H1 (cell line): Measurements from ENCODE around the gene PRICKLE1. TPM values are rescaled to one million over a fixed set of nuclear protein-coding genes. Genes with fewer than 3 reads are reported as not detected.

ENCODE experiments used
- CTCF ChIA-PET: fragments of 300-600 bp; sonication (Branson Sonifier 250); formaldehyde crosslinking; loops from one replicate; lab custom pipeline; 2021; ENCODE audit not compliant: partially characterized antibody; lab: Charles Lee
- POLR2A ChIA-PET: fragments of 300-600 bp; sonication (Branson Sonifier 250); formaldehyde crosslinking; loops from one replicate; lab custom pipeline; 2021; ENCODE audit warnings: inconsistent platforms; ENCODE audit not compliant: partially characterized antibody; lab: Charles Lee
- DNase-seq, 2 experiments: peaks; one replicate each; pipeline versions ENCODE4 v3.0.0 to v3.0.0-alpha.2; 2010 to 2022; ENCODE audit warnings: low spot score in 2 of 2, low read depth in 1 of 2, mixed read lengths in 1 of 2
- FAIRE-seq: peaks from 2 replicates; lab custom pipeline; 2011; peaks lifted over from hg19 to GRCh38; lab: Jason Lieb, UNC
- H2AFZ ChIP-seq: 2 replicates; pipeline ENCODE4 v1.8.1; 2012; ENCODE audit warnings: low read length, inconsistent platforms
- H2AK5ac ChIP-seq: 2 replicates; pipeline ENCODE4 v1.6.1; 2013; ENCODE audit warnings: low read depth, low read length
- H2BK120ac ChIP-seq: replicated peaks from 2 replicates; pipeline ENCODE3; 2013; ENCODE audit warnings: low read depth, low read length, inconsistent platforms
- H2BK12ac ChIP-seq: 2 replicates; pipeline ENCODE4 v1.6.1; 2013; ENCODE audit warnings: low read depth, low read length
- H2BK15ac ChIP-seq: 2 replicates; pipeline ENCODE4 v1.6.1; 2013; ENCODE audit warnings: low read length
- H2BK20ac ChIP-seq: 2 replicates; pipeline ENCODE4 v1.6.1; 2013; ENCODE audit warnings: low read length
- H2BK5ac ChIP-seq: 2 replicates; pipeline ENCODE4 v1.6.1; 2013; ENCODE audit warnings: low read depth, low read length
- H3K14ac ChIP-seq: 2 replicates; pipeline ENCODE4 v1.6.1; 2013; ENCODE audit warnings: inconsistent platforms; ENCODE audit not compliant: insufficient read length
- H3K18ac ChIP-seq: 2 replicates; pipeline ENCODE4 v1.6.1; 2013; ENCODE audit warnings: low read length; ENCODE audit errors: extremely low read depth
- H3K23ac ChIP-seq: 2 replicates; pipeline ENCODE4 v1.6.1; 2013; ENCODE audit warnings: inconsistent platforms; ENCODE audit not compliant: insufficient read length
- H3K23me2 ChIP-seq: 2 replicates; pipeline ENCODE4 v1.6.1; 2013; ENCODE audit warnings: low read depth, low read length
- H3K27ac ChIP-seq: 2 replicates; pipeline ENCODE4 v1.6.1; 2011; ENCODE audit warnings: low read depth, low read length, inconsistent platforms
- H3K27me3 ChIP-seq, 4 experiments: replicated peaks in 1 of 4; 1 replicate in 1 of 4; 2 replicates in 3 of 4; pipeline versions ENCODE4 v1.6.1 to v1.8.1; 2011 to 2013; ENCODE audit warnings: low read length in 3 of 4, mild to moderate bottlenecking in 3 of 4, inconsistent platforms in 2 of 4, mixed read lengths in 2 of 4, moderate library complexity in 1 of 4; ENCODE audit not compliant: control insufficient read depth in 3 of 4, insufficient read depth in 3 of 4; ENCODE audit errors: extremely low read depth in 1 of 4
- H3K36me3 ChIP-seq, 4 experiments: 2 replicates each; pipeline versions ENCODE4 v1.6.1 to v1.8.1; 2011 to 2013; ENCODE audit warnings: mild to moderate bottlenecking in 4 of 4, low read length in 3 of 4, moderate library complexity in 2 of 4, control low read depth in 1 of 4, inconsistent platforms in 1 of 4; ENCODE audit not compliant: insufficient read depth in 4 of 4, control insufficient read depth in 2 of 4
- H3K4ac ChIP-seq: replicated peaks from 2 replicates; pipeline ENCODE3; 2013; ENCODE audit warnings: low read length, low read depth, mixed read lengths, inconsistent platforms; ENCODE audit not compliant: insufficient read length
- H3K4me1 ChIP-seq, 4 experiments: replicated peaks in 1 of 4; 1 replicate in 1 of 4; 2 replicates in 3 of 4; pipeline versions ENCODE4 v1.6.1 to v1.8.1; 2011 to 2013; ENCODE audit warnings: low read length in 3 of 4, inconsistent platforms in 2 of 4, mixed read lengths in 1 of 4; ENCODE audit not compliant: insufficient read depth in 4 of 4, control insufficient read depth in 3 of 4
- H3K4me2 ChIP-seq, 2 experiments: 2 replicates each; pipeline versions ENCODE4 v1.6.1 to v1.8.1; 2011 to 2013; ENCODE audit warnings: low read depth in 2 of 2, low read length in 2 of 2, control low read depth in 1 of 2, inconsistent platforms in 1 of 2, mild to moderate bottlenecking in 1 of 2; ENCODE audit not compliant: insufficient read depth in 1 of 2
- H3K4me3 ChIP-seq, 4 experiments: fragments of 200-600, 300-600 bp in 1 of 4; sonication (generic), shearing (Covaris generic), sonication (Bioruptor Twin) in 1 of 4; 2 replicates each; pipeline versions ENCODE4 v1.5.1 to v1.8.1; 2011 to 2016; ENCODE audit warnings: low read length in 4 of 4, low read depth in 3 of 4, control low read depth in 2 of 4, inconsistent platforms in 2 of 4, mild to moderate bottlenecking in 2 of 4, mixed read lengths in 1 of 4, moderate library complexity in 1 of 4; ENCODE audit not compliant: insufficient read depth in 2 of 4; ENCODE audit errors: extremely low read depth in 1 of 4
- H3K56ac ChIP-seq: replicated peaks from 2 replicates; pipeline ENCODE3; 2013; ENCODE audit warnings: low read depth, mild to moderate bottlenecking, mixed read lengths, low read length, inconsistent platforms; ENCODE audit not compliant: insufficient read length
- H3K79me1 ChIP-seq: 2 replicates; pipeline ENCODE4 v1.6.1; 2013; ENCODE audit warnings: low read depth, low read length, control low read depth
- H3K79me2 ChIP-seq, 2 experiments: 2 replicates each; pipeline versions ENCODE4 v1.6.1 to v1.8.1; 2012 to 2013; ENCODE audit warnings: low read length in 2 of 2, mild to moderate bottlenecking in 2 of 2, inconsistent platforms in 1 of 2; ENCODE audit not compliant: insufficient read depth in 2 of 2, control insufficient read depth in 1 of 2
- H3K9ac ChIP-seq, 4 experiments: replicated peaks in 1 of 4; 1 replicate in 1 of 4; 2 replicates in 3 of 4; pipeline versions ENCODE4 v1.6.1 to v1.8.1; 2011 to 2013; ENCODE audit warnings: low read depth in 3 of 4, low read length in 3 of 4, control low read depth in 2 of 4, mild to moderate bottlenecking in 2 of 4, moderate library complexity in 2 of 4, inconsistent platforms in 1 of 4; ENCODE audit errors: extremely low read depth in 1 of 4
- H3K9me3 ChIP-seq, 2 experiments: 2 replicates each; pipeline versions ENCODE4 v1.6.1 to v1.8.1; 2012 to 2013; ENCODE audit warnings: mild to moderate bottlenecking in 2 of 2, moderate library complexity in 2 of 2, control low read depth in 1 of 2, inconsistent platforms in 1 of 2, low read depth in 1 of 2, low read length in 1 of 2, mixed read lengths in 1 of 2; ENCODE audit not compliant: insufficient read depth in 2 of 2
- H4K20me1 ChIP-seq, 2 experiments: replicated peaks in 1 of 2; 2 replicates each; pipeline versions ENCODE3 to v1.8.1; 2011 to 2013; ENCODE audit warnings: inconsistent platforms in 2 of 2, low read length in 2 of 2, mild to moderate bottlenecking in 1 of 2; ENCODE audit not compliant: insufficient read depth in 2 of 2, control insufficient read depth in 1 of 2
- H4K5ac ChIP-seq: 2 replicates; pipeline ENCODE4 v1.6.1; 2013; ENCODE audit warnings: low read length, low read depth, mixed read lengths, inconsistent platforms; ENCODE audit not compliant: insufficient read length
- H4K8ac ChIP-seq: 2 replicates; pipeline ENCODE4 v1.8.0; 2013; ENCODE audit warnings: mild to moderate bottlenecking, moderate library complexity, low read length, inconsistent platforms; ENCODE audit not compliant: insufficient read depth; ENCODE audit errors: extremely low read depth
- H4K91ac ChIP-seq: replicated peaks from 2 replicates; pipeline ENCODE3; 2013; ENCODE audit warnings: low read length, mixed read lengths, inconsistent platforms; ENCODE audit not compliant: insufficient read length
- BACH1 ChIP-seq: IDR thresholded peaks from 2 replicates; pipeline ENCODE4 v1.6.1; 2012; ENCODE audit warnings: low read length, improper control_type of control experiment
- BCL11A ChIP-seq, 2 experiments: IDR thresholded peaks; one replicate each; pipeline ENCODE4 v1.6.1; 2011; ENCODE audit warnings: low read depth in 2 of 2, low read length in 2 of 2, mild to moderate bottlenecking in 2 of 2
- GTF2F1 ChIP-seq: IDR thresholded peaks from 2 replicates; pipeline ENCODE4 v1.6.1; 2012; ENCODE audit warnings: low read depth, low read length, improper control_type of control experiment, borderline replicate concordance
- MAFK ChIP-seq: IDR thresholded peaks from 2 replicates; pipeline ENCODE4 v1.6.1; 2012; ENCODE audit warnings: low read depth, mild to moderate bottlenecking, improper control_type of control experiment, low read length
- POU5F1 ChIP-seq: IDR thresholded peaks from 2 replicates; pipeline ENCODE4 v1.6.1; 2011; ENCODE audit warnings: low read depth, mild to moderate bottlenecking, low read length, moderate library complexity
- TAF1 ChIP-seq: IDR thresholded peaks from 2 replicates; pipeline ENCODE4 v1.6.1; 2011; ENCODE audit warnings: mild to moderate bottlenecking, low read depth, low read length
- TBP ChIP-seq: IDR thresholded peaks from 2 replicates; pipeline ENCODE4 v1.6.1; 2011; ENCODE audit warnings: low read depth, low read length, improper control_type of control experiment
- WGBS, 2 experiments: shearing (Covaris generic) in 1 of 2; methylation state at CpG; one replicate each; pipeline versions ENCODE4 v1.1.6 to v1.1.7; 2013 to 2015; ENCODE audit warnings: low lambda C conversion rate in 2 of 2, mixed read lengths in 2 of 2, inconsistent platforms in 1 of 2, low coverage in 1 of 2, missing lambda C conversion rate in 1 of 2; ENCODE audit not compliant: insufficient replicate concordance in 2 of 2, insufficient coverage in 1 of 2, insufficient read length in 1 of 2; ENCODE audit errors: extremely low coverage in 1 of 2, missing lambda C conversion rate in 1 of 2; 5-methylcytosine and 5-hydroxymethylcytosine counted together
- polyA plus RNA-seq, 7 experiments: library from polyadenylated mRNA; depleted of rRNA in 3 of 7; stranded (reverse) in 5 of 7; unstranded in 2 of 7; fragments of >200 nt in 5 of 7; fragments of 200-250 nt in 2 of 7; gene quantifications; 1 replicate in 5 of 7; 2 replicates in 1 of 7; 4 replicates in 1 of 7; pipeline versions ENCODE4 v1.2.1 to v1.2.3, GENCODE V29; 2011 to 2013; ENCODE audit warnings: missing spikeins in 2 of 7, mixed read lengths in 2 of 7
- total RNA-seq: library from RNA; stranded (reverse); fragmentation: NEBNext Ultra II Directional; extraction: Animal tissue kit (Norgen Biotek cat#: 25700); gene quantifications from 2 replicates; pipeline ENCODE4 v1.2.1, GENCODE V29; 2021
- TF ChIP-seq, protein P1 (sequence below): IDR thresholded peaks from 2 replicates; pipeline ENCODE4 v1.6.1; 2011; ENCODE audit warnings: low read length, improper control_type of control experiment

Gene PRICKLE1
- total and polyA plus RNA-seq, 2 of the 8 experiments (the other 6 are each of a cell fraction or from before 2014, with no cell fraction given): 14.0 to 22.4 TPM

DNA sequence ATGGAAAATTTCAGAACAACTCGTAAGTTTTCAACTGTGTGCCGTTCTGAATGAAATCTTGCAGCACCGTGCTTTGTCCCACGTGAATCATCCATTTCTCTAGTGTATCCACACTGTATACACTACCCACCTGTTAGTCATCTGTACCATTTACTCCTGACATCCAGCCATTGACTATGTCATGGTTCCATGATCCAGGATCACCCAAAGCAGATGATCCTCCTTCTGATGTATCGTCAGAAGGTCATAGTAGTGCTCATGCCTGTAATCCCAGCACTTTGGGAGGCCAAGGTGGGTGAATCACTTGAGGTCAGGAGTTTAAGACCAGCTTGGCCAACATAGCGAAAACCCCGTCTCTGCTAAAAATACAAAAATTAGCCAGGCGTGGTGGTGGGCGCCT is 140.7 kb downstream of the PRICKLE1 start:
- Histone ChIP-seq H3K4me2 (no peak overlapping the region), H4K20me1 (no peaks in the 10 kb centered on the region), H4K5ac (no peak overlapping the region), H2AFZ (no peak overlapping the region), H2AK5ac (no peak overlapping the region), H3K14ac (no peak overlapping the region), H4K8ac (no peak overlapping the region), H3K4me3 (no peak overlapping the region), H2BK5ac (no peak overlapping the region), H2BK20ac (no peak overlapping the region), H2BK12ac (no peak overlapping the region), H2BK120ac (no peak overlapping the region), H3K9me3 (no peaks in the 10 kb centered on the region), H3K9ac (no peak overlapping the region), H3K36me3 (peaks cover 0 to 8% (median 4%) of the 10 kb centered on the region in 4 experiments; a peak in 4 of 8 replicates), H3K27ac (no peak overlapping the region), H3K56ac (no peak overlapping the region), H3K4ac (no peak overlapping the region), H3K79me1 (no peaks in the 10 kb centered on the region), H2BK15ac (no peak overlapping the region), H3K23me2 (no peaks in the 10 kb centered on the region; the same call in 1 of the 2 replicates), H3K79me2 (no peaks in the 10 kb centered on the region), H3K23ac (no peak overlapping the region), H3K4me1 (peaks cover 0 to 7% (median 0%) of the 10 kb centered on the region in 4 experiments; a peak in 3 of 7 replicates), H3K18ac (no peak overlapping the region), H3K27me3 (no peaks in the 10 kb centered on the region), H4K91ac (no peak overlapping the region)
- DNase-seq (peak in 1 of 2 experiments; percentile 26), FAIRE-seq (no peak)
- ChIA-PET CTCF (no interaction called here), POLR2A (interaction anchor here (1.3 to 1.4 kb wide), 2 partner anchors 10 to 12 kb away, joined by 3 read pairs; no protein-coding TSS in a partner anchor)
- WGBS, 2 experiments: 96% methylated on average over 9 of the region's 9 CpGs; no CpG with 5 or more reads in 1 of the 2 experiments
- TF ChIP-seq POU5F1: no peak
- TF ChIP-seq, protein P1, sequence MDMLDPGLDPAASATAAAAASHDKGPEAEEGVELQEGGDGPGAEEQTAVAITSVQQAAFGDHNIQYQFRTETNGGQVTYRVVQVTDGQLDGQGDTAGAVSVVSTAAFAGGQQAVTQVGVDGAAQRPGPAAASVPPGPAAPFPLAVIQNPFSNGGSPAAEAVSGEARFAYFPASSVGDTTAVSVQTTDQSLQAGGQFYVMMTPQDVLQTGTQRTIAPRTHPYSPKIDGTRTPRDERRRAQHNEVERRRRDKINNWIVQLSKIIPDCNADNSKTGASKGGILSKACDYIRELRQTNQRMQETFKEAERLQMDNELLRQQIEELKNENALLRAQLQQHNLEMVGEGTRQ: no peak
- no peak for TF ChIP-seq TBP
- TF ChIP-seq GTF2F1: no peak
- TF ChIP-seq MAFK: no peak
- no peak for TF ChIP-seq BCL11A (IDR thresholded peaks at IDR 0.05; ENCODE audit: low read depth in 2 of 2, low read length in 2 of 2)
- TF ChIP-seq TAF1: no peak
- TF ChIP-seq BACH1: no peak
